ENCODE data around the gene ATP8A2.

GRCh38 chr13:25848812-25849745 lies 477.3 kb downstream of the ATP8A2 start:
- TF ChIP-seq REST (IDR thresholded peaks at IDR 0.05; ENCODE audit: borderline replicate concordance) (no peak), EZH2 (IDR thresholded peaks at IDR 0.05; ENCODE audit: borderline replicate concordance, insufficient read depth, low read length, poor library complexity, severe bottlenecking) (no peak), POLR2AphosphoS5 (IDR thresholded peaks at IDR 0.05) (no peak), TAF1 (IDR thresholded peaks at IDR 0.05; ENCODE audit: low read depth) (no peak), EP300 (conservative IDR thresholded peaks at IDR 0.05; ENCODE audit: poor library complexity, severe bottlenecking) (no peak), RAD21 (conservative IDR thresholded peaks at IDR 0.05) (no peak), MXI1 (conservative IDR thresholded peaks at IDR 0.05; ENCODE audit: poor library complexity, severe bottlenecking) (no peak)
- TF ChIP-seq, protein P1, sequence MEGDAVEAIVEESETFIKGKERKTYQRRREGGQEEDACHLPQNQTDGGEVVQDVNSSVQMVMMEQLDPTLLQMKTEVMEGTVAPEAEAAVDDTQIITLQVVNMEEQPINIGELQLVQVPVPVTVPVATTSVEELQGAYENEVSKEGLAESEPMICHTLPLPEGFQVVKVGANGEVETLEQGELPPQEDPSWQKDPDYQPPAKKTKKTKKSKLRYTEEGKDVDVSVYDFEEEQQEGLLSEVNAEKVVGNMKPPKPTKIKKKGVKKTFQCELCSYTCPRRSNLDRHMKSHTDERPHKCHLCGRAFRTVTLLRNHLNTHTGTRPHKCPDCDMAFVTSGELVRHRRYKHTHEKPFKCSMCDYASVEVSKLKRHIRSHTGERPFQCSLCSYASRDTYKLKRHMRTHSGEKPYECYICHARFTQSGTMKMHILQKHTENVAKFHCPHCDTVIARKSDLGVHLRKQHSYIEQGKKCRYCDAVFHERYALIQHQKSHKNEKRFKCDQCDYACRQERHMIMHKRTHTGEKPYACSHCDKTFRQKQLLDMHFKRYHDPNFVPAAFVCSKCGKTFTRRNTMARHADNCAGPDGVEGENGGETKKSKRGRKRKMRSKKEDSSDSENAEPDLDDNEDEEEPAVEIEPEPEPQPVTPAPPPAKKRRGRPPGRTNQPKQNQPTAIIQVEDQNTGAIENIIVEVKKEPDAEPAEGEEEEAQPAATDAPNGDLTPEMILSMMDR (IDR thresholded peaks at IDR 0.05; ENCODE audit: poor library complexity, severe bottlenecking) = no peak
